Measurements from ENCODE around the gene RNF187.

RNF187 gene

DNA sequence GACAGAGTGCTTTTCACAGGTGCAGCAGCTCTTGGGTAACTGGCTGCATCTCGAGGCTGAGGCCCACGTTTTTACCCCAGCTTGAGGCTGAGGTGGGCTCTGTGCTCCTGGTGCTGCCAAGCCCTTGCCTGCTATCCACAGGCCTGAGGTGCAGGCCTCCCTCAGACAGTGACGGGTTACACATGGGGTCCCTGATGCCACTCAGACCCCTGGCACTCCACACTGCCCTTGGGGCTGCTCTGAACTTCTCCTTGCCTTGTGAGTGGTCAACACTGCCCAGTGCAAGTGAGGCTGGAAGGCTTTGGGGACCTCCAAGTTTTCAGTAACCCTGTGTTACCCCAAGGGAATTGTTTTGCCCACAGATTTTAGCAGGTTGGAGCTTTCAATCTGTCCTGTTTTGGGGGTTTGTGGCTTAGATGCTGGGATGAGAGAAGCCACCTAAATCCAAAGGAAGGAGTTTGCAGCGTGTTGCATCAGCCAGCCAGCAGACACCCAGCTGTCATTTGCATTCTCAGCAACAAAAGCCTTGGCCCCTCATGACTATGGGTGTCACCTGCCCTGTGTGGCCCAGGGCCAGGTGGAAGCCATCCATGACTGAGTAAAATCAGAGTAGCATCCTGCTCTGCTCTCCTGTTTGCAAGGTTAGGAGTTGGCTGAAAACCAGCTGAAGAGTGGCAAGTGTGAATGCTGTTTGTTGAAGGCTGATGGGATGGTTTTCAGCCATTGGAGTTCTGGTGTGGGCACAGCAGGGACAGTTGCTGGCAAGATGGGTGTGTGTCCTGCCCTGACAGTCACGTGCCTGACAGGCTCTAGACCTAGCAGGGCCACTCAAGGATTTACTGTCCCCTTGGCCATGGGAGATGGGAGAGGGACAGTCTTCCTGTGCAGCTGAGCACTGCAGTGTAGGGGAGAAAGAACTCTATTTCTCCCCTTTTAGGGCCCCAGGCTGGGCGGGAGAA is 3.2 kb downstream of the RNF187 start:
- peak; percentile 34 for DNase-seq (ENCODE audit: extremely low read depth, low read depth)
- TF ChIP-seq, protein P1, sequence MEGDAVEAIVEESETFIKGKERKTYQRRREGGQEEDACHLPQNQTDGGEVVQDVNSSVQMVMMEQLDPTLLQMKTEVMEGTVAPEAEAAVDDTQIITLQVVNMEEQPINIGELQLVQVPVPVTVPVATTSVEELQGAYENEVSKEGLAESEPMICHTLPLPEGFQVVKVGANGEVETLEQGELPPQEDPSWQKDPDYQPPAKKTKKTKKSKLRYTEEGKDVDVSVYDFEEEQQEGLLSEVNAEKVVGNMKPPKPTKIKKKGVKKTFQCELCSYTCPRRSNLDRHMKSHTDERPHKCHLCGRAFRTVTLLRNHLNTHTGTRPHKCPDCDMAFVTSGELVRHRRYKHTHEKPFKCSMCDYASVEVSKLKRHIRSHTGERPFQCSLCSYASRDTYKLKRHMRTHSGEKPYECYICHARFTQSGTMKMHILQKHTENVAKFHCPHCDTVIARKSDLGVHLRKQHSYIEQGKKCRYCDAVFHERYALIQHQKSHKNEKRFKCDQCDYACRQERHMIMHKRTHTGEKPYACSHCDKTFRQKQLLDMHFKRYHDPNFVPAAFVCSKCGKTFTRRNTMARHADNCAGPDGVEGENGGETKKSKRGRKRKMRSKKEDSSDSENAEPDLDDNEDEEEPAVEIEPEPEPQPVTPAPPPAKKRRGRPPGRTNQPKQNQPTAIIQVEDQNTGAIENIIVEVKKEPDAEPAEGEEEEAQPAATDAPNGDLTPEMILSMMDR (IDR thresholded peaks at IDR 0.05; ENCODE audit: low read depth, low read length): no peak

DNA sequence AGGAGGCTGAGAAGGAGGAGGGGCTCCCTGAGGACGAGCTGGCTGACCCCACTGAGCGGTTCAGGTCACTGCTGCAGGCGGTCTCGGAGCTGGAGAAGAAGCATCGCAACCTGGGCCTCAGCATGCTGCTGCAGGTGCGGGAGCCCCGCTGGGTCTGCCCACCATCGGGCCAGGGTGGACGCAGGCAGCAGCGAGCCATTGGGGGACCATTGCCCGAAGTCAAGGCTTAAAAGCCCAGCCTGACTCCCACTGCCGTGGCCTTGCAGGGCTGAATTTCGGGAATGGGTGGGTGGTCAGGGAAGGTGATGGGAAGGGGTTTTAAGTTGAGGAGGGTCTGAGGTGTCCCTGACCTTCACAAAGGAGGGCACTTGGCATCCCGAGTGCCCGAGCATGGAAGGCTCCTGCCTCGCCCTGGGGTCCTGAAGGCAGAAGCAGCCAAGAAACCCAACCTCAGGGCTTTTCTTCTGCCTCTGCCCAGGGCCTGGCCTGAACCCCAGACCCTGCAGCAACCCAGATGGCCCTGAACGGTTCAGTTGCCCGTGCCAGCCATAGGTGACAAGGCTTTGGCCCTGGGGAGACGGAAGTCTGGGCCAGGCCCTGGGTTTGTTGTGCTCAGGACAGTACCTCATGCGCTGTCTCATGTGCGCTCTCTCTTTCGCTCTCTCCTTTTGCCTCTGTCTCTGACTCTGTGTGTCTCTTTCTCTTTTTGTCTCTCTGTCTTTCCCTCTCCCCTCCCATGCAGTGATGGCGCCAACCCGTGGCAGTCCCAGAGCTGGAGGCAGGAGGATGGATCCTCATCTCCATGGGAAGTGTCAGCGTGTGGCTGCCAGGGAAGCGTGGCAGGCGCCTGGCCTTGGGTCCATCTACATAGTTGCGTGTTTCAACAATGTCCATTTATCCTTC is 6.2 kb downstream of the RNF187 start:
- TF ChIP-seq, protein P1 (IDR thresholded peaks at IDR 0.05; ENCODE audit: low read depth, low read length): no peak
- DNase-seq (ENCODE audit: extremely low read depth, low read depth): no peak

DNA sequence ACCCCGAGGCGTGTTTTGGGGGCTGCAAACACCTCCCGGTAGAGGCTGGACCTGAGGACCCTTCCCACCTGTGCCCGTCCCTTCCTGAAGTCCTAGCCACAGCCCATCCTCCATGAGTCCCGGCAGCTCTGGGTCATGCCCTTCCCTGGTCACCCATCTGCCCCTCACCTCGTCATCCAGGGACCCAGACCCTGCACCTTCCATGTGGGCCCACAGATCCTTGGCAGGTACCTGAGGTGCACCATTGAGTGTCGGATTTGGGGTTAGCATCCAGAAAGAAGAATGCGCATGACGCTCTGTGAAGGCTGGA is 6.8 kb downstream of the RNF187 start:
- TF ChIP-seq, protein P1 (IDR thresholded peaks at IDR 0.05; ENCODE audit: low read depth, low read length): no peak
- no peak for DNase-seq (ENCODE audit: extremely low read depth, low read depth)

DNA sequence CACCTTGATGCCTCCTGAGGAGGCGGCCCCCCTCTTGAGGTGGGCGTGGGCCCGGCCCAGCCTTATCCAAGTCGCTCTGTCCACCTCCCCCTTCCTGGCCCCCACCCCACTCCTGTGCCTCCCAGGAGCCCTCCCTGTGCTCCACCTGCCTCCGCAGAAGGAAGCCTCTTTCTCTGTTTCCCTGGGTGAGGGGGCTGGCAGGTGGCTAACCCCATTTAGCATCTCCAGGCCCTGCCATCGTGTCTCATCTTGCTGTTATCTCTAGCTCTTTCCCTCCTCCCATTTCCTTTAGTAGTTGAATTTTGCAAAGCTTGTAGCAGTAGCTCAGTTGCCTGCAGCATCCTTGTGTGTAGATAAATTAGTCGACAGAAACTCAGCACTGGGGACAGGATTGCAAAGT is 7.2 kb downstream of the RNF187 start:
- DNase-seq (ENCODE audit: extremely low read depth, low read depth): no peak
- TF ChIP-seq, protein P1 (IDR thresholded peaks at IDR 0.05; ENCODE audit: low read depth, low read length): no peak

DNA sequence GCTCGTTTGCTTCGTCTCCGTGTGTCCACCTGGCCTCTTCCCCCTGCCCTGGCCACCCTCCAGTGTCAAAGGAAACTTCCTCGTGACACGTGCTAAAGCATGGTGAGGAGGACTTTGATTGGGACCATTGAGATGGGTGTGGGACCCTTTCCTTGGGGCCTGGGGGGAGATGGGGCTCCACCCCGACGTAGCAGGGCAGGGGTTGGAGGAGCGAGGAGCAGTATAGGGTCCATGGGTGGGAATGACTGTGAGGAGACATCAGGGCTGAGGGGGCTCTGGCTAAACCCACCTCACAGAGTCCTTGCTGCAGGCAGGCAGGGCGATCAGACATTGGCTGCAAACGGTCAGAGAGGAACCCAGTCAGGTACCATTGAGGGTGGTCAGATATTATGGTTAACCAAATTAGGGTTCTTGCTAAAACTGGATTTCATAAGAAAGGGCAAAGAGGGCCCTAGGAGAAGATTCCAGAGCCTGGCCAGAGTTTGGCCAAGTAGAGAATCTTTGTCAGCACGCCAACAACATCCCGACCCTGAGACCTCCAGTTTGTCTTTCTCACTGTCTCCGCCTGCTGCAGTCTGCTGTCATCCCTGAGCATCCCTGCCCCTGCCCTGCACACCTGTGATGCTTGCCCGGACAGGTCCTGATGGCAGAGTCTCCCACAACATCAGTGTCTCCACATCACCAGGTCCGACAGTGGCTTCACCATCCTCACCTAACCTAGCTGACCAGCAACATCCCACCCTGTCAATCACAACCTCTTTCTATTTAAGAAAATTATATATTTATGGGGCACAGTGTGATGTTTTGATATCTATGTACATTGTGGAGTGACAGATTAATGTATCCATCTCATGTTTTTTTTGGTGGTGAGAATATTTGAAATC is 8.0 kb downstream of the RNF187 start:
- DNase-seq (ENCODE audit: extremely low read depth, low read depth): no peak
- TF ChIP-seq, protein P1 (IDR thresholded peaks at IDR 0.05; ENCODE audit: low read depth, low read length): no peak

DNA sequence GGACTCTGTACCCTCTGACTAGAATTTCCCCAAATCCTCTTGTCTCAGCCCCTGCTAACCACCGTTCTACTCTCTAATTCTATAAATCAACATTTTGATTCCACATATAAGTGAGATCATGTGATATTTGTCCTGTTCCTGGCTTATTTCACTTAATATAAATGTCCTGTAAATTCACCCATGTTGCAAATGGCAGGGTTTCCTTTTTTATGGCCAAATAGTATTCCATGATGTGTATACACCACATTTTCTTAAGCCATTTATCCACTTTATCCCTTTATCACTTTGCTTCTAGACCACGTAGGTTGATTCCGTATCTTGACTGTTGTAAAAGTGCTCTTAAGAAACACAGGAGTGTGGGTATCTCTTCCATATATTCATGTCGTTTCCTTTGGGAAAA is 8.9 kb downstream of the RNF187 start:
- DNase-seq (ENCODE audit: extremely low read depth, low read depth): no peak
- TF ChIP-seq, protein P1 (IDR thresholded peaks at IDR 0.05; ENCODE audit: low read depth, low read length): no peak

Measured in AG09319 (cell line).